Natural killer cell (primary cell): ENCODE data around the gene TMEM19. TPM values are rescaled to one million over a fixed set of nuclear protein-coding genes. Genes with fewer than 3 reads are reported as not detected.
A peak's percentile ranks its signal among the peaks of the same experiment; 100 is the strongest.

ENCODE experiments used
- ATAC-seq, 3 donors: fragments of 150-1000 bp in 2 of 3; fragments of 200-7000 bp in 1 of 3; cut with Tn5 transposase; 1 replicate in 1 of 3; 2 replicates in 2 of 3; pipeline ENCODE4 v1.10.0; 2021; ENCODE audit warnings: mild to moderate bottlenecking in 2 of 3, moderate library complexity in 2 of 3
- DNase-seq, 2 donors: peaks; one replicate each; pipeline versions ENCODE4 v3.0.0 to v3.0.0-alpha.2; 2013 to 2021; ENCODE audit warnings: mixed read lengths in 1 of 2
- H3K27ac ChIP-seq: one replicate; pipeline ENCODE4 v1.5.1; 2013; ENCODE audit warnings: mild to moderate bottlenecking, low read length
- H3K27me3 ChIP-seq: one replicate; pipeline ENCODE4 v1.6.1; 2013; ENCODE audit warnings: low read length; ENCODE audit not compliant: control insufficient read depth, insufficient read depth
- H3K36me3 ChIP-seq: one replicate; pipeline ENCODE4 v1.6.1; 2013; ENCODE audit warnings: low read length; ENCODE audit not compliant: control insufficient read depth, insufficient read depth
- H3K4me1 ChIP-seq: one replicate; pipeline ENCODE4 v1.6.1; 2013; ENCODE audit warnings: low read length; ENCODE audit not compliant: control insufficient read depth, insufficient read depth
- H3K4me3 ChIP-seq: one replicate; pipeline ENCODE4 v1.5.1; 2013; ENCODE audit warnings: low read length
- H3K9me3 ChIP-seq: one replicate; pipeline ENCODE4 v1.6.1; 2013; ENCODE audit warnings: low read length; ENCODE audit not compliant: control insufficient read depth, insufficient read depth
- H3K27ac Mint-ChIP-seq, 2 donors: one replicate each; pipeline ENCODE4 v1.8.0; 2022; ENCODE audit warnings: mild to moderate bottlenecking in 2 of 2, mixed read lengths in 2 of 2, moderate library complexity in 1 of 2
- H3K27me3 Mint-ChIP-seq, 2 donors: one replicate each; pipeline ENCODE4 v1.8.0; 2022; ENCODE audit warnings: low read depth in 2 of 2, mixed read lengths in 2 of 2
- H3K36me3 Mint-ChIP-seq: one replicate; pipeline ENCODE4 v1.8.0; 2022; ENCODE audit warnings: mixed read lengths
- H3K4me1 Mint-ChIP-seq, 2 donors: one replicate each; pipeline ENCODE4 v1.8.0; 2022; ENCODE audit warnings: mixed read lengths in 2 of 2
- H3K4me3 Mint-ChIP-seq: one replicate; pipeline ENCODE4 v1.8.0; 2022; ENCODE audit warnings: mild to moderate bottlenecking, moderate library complexity, mixed read lengths
- H3K9me3 Mint-ChIP-seq, 2 donors: one replicate each; pipeline ENCODE4 v1.8.0; 2022; ENCODE audit warnings: mixed read lengths in 2 of 2
- CTCF ChIP-seq: fragments of 200-600 bp; IDR thresholded peaks from one replicate; pipeline ENCODE4 v1.8.0; 2022; ENCODE audit warnings: antibody characterized with exemption
- WGBS: methylation state at CpG from one replicate; pipeline ENCODE4 v1.1.7; 2013; ENCODE audit warnings: missing lambda C conversion rate; ENCODE audit not compliant: insufficient coverage; 5-methylcytosine and 5-hydroxymethylcytosine counted together
- intact Hi-C: fragments of 100-400 bp; cut with micrococcal nuclease; formaldehyde crosslinking; loops from one replicate; pipeline ENCODE4 v1.14.2; 2022
- total RNA-seq, 4 donors: library from RNA; stranded (reverse); fragments of 120-200 nt in 1 of 4; gene quantifications; one replicate each; pipeline versions ENCODE4 v1.2.3 to v1.2.4, GENCODE V29; 2013 to 2022

The TMEM19 gene
- total RNA-seq, 3 donors from 2014 or later (not counting 1 experiment from before 2014, with no cell fraction given): 13.8 to 24.6 (median 18.9) TPM

GRCh38 chr12:71652656-71653055 lies 33.2 kb upstream of the TMEM19 start:
- Histone ChIP-seq H3K27ac (no peak overlapping the region), H3K4me3 (no peak overlapping the region), H3K9me3 (no peaks in the 10 kb centered on the region), H3K27me3 (no peaks in the 10 kb centered on the region), H3K4me1 (no peaks in the 10 kb centered on the region), H3K36me3 (peaks cover 38% of the 10 kb centered on the region)
- Mint-ChIP-seq H3K27ac (no peak overlapping the region), H3K9me3 (no peaks in the 10 kb centered on the region), H3K27me3 (no peaks in the 10 kb centered on the region), H3K4me3 (no peak overlapping the region), H3K4me1 (peaks cover 26 to 27% of the 10 kb centered on the region in 2 donors), H3K36me3 (no peaks in the 10 kb centered on the region)
- intact Hi-C loops: no loop called here
- DNase-seq: no peak
- no CpG with 5 or more reads among the region's 1 CpG for WGBS
- no peak for TF ChIP-seq CTCF
- no peak for ATAC-seq

- H3K27ac ChIP-seq: no peak overlapping the region
- Mint-ChIP-seq H3K27ac (no peak overlapping the region), H3K27me3 (no peaks in the 10 kb centered on the region), H3K4me3 (no peak overlapping the region), H3K9me3 (no peaks in the 10 kb centered on the region), H3K36me3 (no peaks in the 10 kb centered on the region), H3K4me1 (peaks cover 26 to 27% of the 10 kb centered on the region in 2 donors)
- intact Hi-C loops: no loop called here
- H3K27me3 ChIP-seq: no peaks in the 10 kb centered on the region
- 100% methylated on average over 2 of the region's 2 CpGs for WGBS
- DNase-seq (no peak), ATAC-seq (no peak)
- no peak overlapping the region for H3K4me3 ChIP-seq
- H3K9me3 ChIP-seq: no peaks in the 10 kb centered on the region
- no peaks in the 10 kb centered on the region for H3K4me1 ChIP-seq
- peaks cover 39% of the 10 kb centered on the region for H3K36me3 ChIP-seq
- TF ChIP-seq CTCF: no peak
Measured at GRCh38 chr12:71653137-71653536, 32.7 kb upstream of the TMEM19 start.

- DNase-seq (no peak), ATAC-seq (peak in 1 of 3 donors; percentile 15)
- no peak overlapping the region for H3K4me3 ChIP-seq
- H3K27ac ChIP-seq: no peak overlapping the region
- no peaks in the 10 kb centered on the region for H3K27me3 ChIP-seq
- Mint-ChIP-seq H3K36me3 (peaks cover 7% of the 10 kb centered on the region), H3K4me3 (peak overlapping the region; percentile 4), H3K4me1 (peaks cover 30 to 33% of the 10 kb centered on the region in 2 donors), H3K9me3 (no peaks in the 10 kb centered on the region), H3K27ac (peak overlapping the region; percentile 74 to 83), H3K27me3 (no peaks in the 10 kb centered on the region)
- no peaks in the 10 kb centered on the region for H3K4me1 ChIP-seq
- intact Hi-C loops: no loop called here
- H3K36me3 ChIP-seq: peaks cover 48% of the 10 kb centered on the region
- TF ChIP-seq CTCF: no peak
- no peaks in the 10 kb centered on the region for H3K9me3 ChIP-seq
- 100% methylated on average over 2 of the region's 3 CpGs for WGBS
Measured at GRCh38 chr12:71654200-71654599, 31.7 kb upstream of the TMEM19 start.

- H3K4me3 ChIP-seq: no peak overlapping the region
- Mint-ChIP-seq H3K36me3 (peaks cover 10% of the 10 kb centered on the region), H3K4me1 (peaks cover 30 to 31% of the 10 kb centered on the region in 2 donors), H3K27ac (peak overlapping the region; percentile 74 to 83), H3K27me3 (no peaks in the 10 kb centered on the region), H3K4me3 (peak overlapping the region; percentile 38), H3K9me3 (no peaks in the 10 kb centered on the region)
- DNase-seq (no peak), ATAC-seq (no peak)
- no peaks in the 10 kb centered on the region for H3K4me1 ChIP-seq
- H3K36me3 ChIP-seq: peaks cover 59% of the 10 kb centered on the region
- 11% methylated on average over 1 of the region's 1 CpG for WGBS
- no peaks in the 10 kb centered on the region for H3K27me3 ChIP-seq
- TF ChIP-seq CTCF: no peak
- H3K9me3 ChIP-seq: no peaks in the 10 kb centered on the region
- no peak overlapping the region for H3K27ac ChIP-seq
- intact Hi-C loops: no loop called here
Measured at GRCh38 chr12:71655495-71655894, 30.4 kb upstream of the TMEM19 start.
